Ovary (tissue), 9 donors: ENCODE measurements around the gene TCEA2. TPM values are rescaled to one million over a fixed set of nuclear protein-coding genes. Genes with fewer than 3 reads are reported as not detected.
A peak's percentile ranks its signal among the peaks of the same experiment; 100 is the strongest.

Experiments
- DNase-seq, 5 donors: peaks; one replicate each; pipeline ENCODE4 v3.0.0-alpha.2; 2019 to 2020
- H3K27ac ChIP-seq, 2 donors: fragments of 200-600 bp; one replicate each; pipeline versions ENCODE4 v1.5.1 to v1.8.0; 2019 to 2022
- H3K27me3 ChIP-seq: fragments of 200-600 bp; one replicate; pipeline ENCODE4 v1.8.0; 2022
- H3K36me3 ChIP-seq: fragments of 200-600 bp; sonication (generic); one replicate; pipeline ENCODE4 v1.5.1; 2019
- H3K4me1 ChIP-seq: one replicate; pipeline ENCODE4 v1.8.1; 2013; ENCODE audit warnings: mild to moderate bottlenecking, moderate library complexity; ENCODE audit not compliant: insufficient read depth
- H3K4me3 ChIP-seq: fragments of 200-600 bp; sonication (generic); one replicate; pipeline ENCODE4 v1.5.1; 2017
- H3K9me3 ChIP-seq, 2 donors: fragments of 200-600 bp in 1 of 2; sonication (generic) in 1 of 2; one replicate each; pipeline versions ENCODE4 v1.5.1 to v1.8.1; 2013 to 2019; ENCODE audit warnings: mild to moderate bottlenecking in 1 of 2, moderate library complexity in 1 of 2
- EP300 ChIP-seq: sonication (generic); formaldehyde crosslinking; IDR thresholded peaks from one replicate; pipeline ENCODE4 v1.6.1; 2017; ENCODE audit warnings: antibody characterized with exemption
- POLR2A ChIP-seq: fragments of 450-650 bp; IDR thresholded peaks from one replicate; pipeline ENCODE4 v1.6.1; 2017; ENCODE audit warnings: antibody characterized with exemption, mild to moderate bottlenecking, moderate library complexity
- WGBS, 3 donors: extraction: QIAGEN DNeasy Blood & Tissue Kit in 1 of 3; methylation state at CpG; one replicate each; pipeline versions ENCODE4 v1.1.5 to v1.1.7; 2013 to 2017; 5-methylcytosine and 5-hydroxymethylcytosine counted together
- intact Hi-C, 4 donors: fragments of 100-400 bp; cut with DNase I; formaldehyde crosslinking; loops; one replicate each; pipeline versions ENCODE4 v1.11.0 to v1.15.1; 2022 to 2023
- polyA plus RNA-seq, 2 donors: library from polyadenylated mRNA; stranded (reverse); fragments of 200-250 nt in 1 of 2; fragments of 350-450 nt in 1 of 2; fragmentation: Illumina TruSeq in 1 of 2; extraction: RNeasy Lipid Tissue Mini Kit (QIAGEN cat#74804) in 1 of 2; gene quantifications; one replicate each; pipeline ENCODE4 v1.2.3, GENCODE V29; 2013 to 2014
- total RNA-seq, 7 donors: library from RNA; depleted of rRNA in 2 of 7; stranded (reverse); fragments of >200 nt in 2 of 7; fragmentation: NEBNext Ultra II Directional in 3 of 7; extraction: Animal tissue kit (Norgen Biotek cat#: 25700) in 3 of 7; gene quantifications; one replicate each; pipeline versions ENCODE4 v1.1.0 to v1.2.4, GENCODE V29; 2016 to 2023
- TF ChIP-seq, protein P1 (sequence below), 3 donors: fragments of 450-650 bp in 2 of 3; fragments of 200-600 bp in 1 of 3; IDR thresholded peaks; one replicate each; pipeline versions ENCODE4 v1.5.1 to v1.8.0; 2016 to 2022; ENCODE audit warnings: antibody characterized with exemption in 3 of 3, mild to moderate bottlenecking in 1 of 3
- donor health status: DM: no; HTN: no; CAD: no; lungs with moderate emphysema.
- donor health status: DM: no; HTN: no; CAD: no.
- donor health status: Bipolar disorder and iron deficiency.
- donor health status: DM: yes; HTN: yes; CAD: no.
- donor health status: DM: no; HTN: no; CAD: no.
- donor health status: DM: yes; HTN: yes; CAD: no.

Gene TCEA2
- total and polyA plus RNA-seq, 9 donors, result 20.0 to 93.5 (median 71.9) TPM

DNA sequence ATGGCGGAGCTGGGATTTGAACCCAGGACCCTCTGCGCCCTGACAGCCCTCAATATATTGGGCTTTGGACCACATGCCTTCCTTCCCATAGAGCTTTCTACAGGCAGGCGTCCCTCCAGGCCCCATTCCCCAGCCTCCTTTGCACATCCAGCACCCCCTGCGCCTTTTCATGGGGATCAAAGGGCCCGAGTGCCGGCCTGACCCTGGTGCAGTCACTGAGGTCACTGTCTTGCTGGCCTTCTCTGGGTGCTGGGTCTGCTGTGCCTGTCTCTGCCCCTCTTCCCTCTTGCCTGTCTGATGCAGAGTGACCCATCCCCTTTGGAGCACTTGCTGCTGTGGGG lies 18.6 kb downstream of the TCEA2 start:
- Histone ChIP-seq H3K9me3 (no peaks in the 10 kb centered on the region), H3K27ac (no peak overlapping the region), H3K4me3 (no peak overlapping the region), H3K36me3 (no peaks in the 10 kb centered on the region), H3K27me3 (no peaks in the 10 kb centered on the region), H3K4me1 (no peaks in the 10 kb centered on the region)
- 79 to 87% (median 87%) methylated on average over 6 of the region's 6 CpGs for WGBS, 3 donors
- no peak for DNase-seq
- intact Hi-C loops, result no loop called here
- TF ChIP-seq, protein P1, sequence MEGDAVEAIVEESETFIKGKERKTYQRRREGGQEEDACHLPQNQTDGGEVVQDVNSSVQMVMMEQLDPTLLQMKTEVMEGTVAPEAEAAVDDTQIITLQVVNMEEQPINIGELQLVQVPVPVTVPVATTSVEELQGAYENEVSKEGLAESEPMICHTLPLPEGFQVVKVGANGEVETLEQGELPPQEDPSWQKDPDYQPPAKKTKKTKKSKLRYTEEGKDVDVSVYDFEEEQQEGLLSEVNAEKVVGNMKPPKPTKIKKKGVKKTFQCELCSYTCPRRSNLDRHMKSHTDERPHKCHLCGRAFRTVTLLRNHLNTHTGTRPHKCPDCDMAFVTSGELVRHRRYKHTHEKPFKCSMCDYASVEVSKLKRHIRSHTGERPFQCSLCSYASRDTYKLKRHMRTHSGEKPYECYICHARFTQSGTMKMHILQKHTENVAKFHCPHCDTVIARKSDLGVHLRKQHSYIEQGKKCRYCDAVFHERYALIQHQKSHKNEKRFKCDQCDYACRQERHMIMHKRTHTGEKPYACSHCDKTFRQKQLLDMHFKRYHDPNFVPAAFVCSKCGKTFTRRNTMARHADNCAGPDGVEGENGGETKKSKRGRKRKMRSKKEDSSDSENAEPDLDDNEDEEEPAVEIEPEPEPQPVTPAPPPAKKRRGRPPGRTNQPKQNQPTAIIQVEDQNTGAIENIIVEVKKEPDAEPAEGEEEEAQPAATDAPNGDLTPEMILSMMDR (IDR thresholded peaks at IDR 0.05), result no peak
- TF ChIP-seq POLR2A (no peak), EP300 (no peak)

DNA sequence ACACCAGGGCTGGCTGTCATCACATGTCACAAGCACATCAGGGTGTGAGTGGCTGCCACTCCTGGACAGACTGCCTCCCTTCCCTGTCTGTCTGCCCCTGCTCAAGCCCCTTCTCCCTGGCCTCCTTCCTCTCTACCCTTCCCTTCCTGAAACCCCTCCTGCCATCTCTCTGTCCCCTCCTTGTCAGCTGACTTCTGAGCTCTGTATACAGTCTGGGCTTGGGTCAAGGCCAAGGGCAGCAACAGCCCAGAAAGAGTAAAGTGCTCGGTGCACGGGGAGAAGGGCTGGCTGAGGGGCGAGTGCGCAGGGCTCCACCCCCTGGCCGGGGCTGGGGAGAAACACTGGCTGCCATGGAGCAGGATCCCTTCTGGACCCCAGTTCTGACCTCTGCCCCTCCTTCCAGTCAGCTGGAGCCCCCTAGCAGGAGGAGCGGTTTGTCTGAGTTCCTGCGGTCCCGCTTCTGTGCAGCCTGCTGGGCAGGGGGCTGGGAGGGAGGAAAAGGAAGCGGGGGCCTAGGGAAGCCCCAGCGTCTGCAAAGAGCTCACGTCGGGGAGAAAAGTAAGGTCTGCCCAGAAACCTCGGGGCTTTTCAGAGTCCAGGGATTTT lies 19.2 kb downstream of the TCEA2 start:
- 16 to 25% (median 22%) methylated on average over 13 of the region's 13 CpGs for WGBS, 3 donors
- H3K27ac ChIP-seq, result no peak overlapping the region
- H3K27me3 ChIP-seq, result no peaks in the 10 kb centered on the region
- H3K9me3 ChIP-seq, result no peaks in the 10 kb centered on the region
- intact Hi-C loops, result no loop called here
- no peak overlapping the region for H3K4me3 ChIP-seq
- H3K36me3 ChIP-seq, result no peaks in the 10 kb centered on the region
- TF ChIP-seq, protein P1 (IDR thresholded peaks at IDR 0.05), result no peak
- TF ChIP-seq EP300 (no peak), POLR2A (no peak)
- no peak for DNase-seq
- H3K4me1 ChIP-seq, result no peaks in the 10 kb centered on the region

DNA sequence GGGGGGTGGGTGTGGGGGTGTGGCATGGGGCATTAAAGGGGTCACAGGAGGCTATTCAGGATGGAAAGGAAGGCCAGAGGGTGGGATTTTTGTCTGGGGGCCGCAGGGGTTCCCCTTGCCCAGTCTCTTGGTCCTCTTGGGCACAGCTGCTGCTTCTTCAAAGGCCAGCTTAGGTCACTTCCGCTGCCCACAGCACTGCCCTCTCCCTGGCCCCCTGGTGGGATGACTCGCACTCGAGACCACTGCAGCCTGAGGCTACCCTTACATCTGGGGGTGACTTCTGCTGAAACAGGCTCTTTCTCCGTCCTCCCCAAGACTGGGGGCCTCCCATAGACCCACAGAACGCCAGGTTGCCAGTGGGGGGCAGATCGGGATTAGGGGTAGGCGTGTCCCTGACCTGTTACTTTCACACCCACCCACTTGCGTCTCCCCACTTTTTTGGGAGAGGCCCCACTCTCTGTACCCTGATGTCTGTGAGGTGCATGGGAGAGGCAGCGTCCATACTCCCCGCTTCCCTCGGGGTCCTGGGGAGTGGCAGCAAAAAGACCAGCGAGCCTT lies 19.9 kb downstream of the TCEA2 start:
- WGBS, 3 donors, result 18 to 22% (median 19%) methylated on average over 13 of the region's 13 CpGs
- Histone ChIP-seq H3K4me3 (no peak overlapping the region), H3K36me3 (no peaks in the 10 kb centered on the region), H3K9me3 (no peaks in the 10 kb centered on the region), H3K27ac (no peak overlapping the region), H3K4me1 (no peaks in the 10 kb centered on the region), H3K27me3 (no peaks in the 10 kb centered on the region)
- TF ChIP-seq POLR2A (no peak), EP300 (no peak)
- TF ChIP-seq, protein P1 (IDR thresholded peaks at IDR 0.05), result no peak
- intact Hi-C loops, result no loop called here
- no peak for DNase-seq

DNA sequence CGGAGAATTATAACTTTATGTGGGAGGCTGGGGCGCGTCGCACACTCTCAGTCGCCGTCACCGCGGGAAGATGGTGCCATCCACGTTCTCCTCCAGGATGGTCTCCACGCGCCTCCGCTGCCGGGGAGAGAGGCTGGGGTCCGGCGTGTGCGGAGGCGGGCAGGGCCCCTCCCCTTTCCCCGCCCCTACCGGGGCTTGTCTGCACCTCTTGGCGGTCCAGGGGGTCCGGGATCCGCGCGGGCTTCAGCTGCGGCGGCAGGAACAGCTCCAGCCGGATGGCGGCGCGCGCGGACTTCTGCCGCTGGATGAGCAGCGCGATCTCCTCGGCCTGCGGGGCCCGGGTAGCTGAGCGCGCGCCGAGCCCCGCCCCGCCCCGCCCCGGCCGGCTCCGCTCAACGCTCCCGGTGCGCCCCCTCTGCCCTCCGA lies 20.4 kb downstream of the TCEA2 start:
- TF ChIP-seq, protein P1 (IDR thresholded peaks at IDR 0.05), result peak in 2 of 3 donors; percentile 27 to 49
- TF ChIP-seq POLR2A, result no peak
- Histone ChIP-seq H3K4me1 (no peaks in the 10 kb centered on the region), H3K27ac (no peak overlapping the region), H3K27me3 (no peaks in the 10 kb centered on the region), H3K36me3 (no peaks in the 10 kb centered on the region), H3K9me3 (no peaks in the 10 kb centered on the region), H3K4me3 (peak overlapping the region; percentile 12)
- DNase-seq, result peak; percentile 39 to 78 (median 63)
- intact Hi-C loops, result no loop called here
- 0 to 1% (median 1%) methylated on average over 39 to 52 of the region's 52 CpGs for WGBS, 3 donors
